ENCODE results near the gene KCNQ2.

Gene KCNQ2

GRCh38 chr20:63352811-63353221, 119.6 kb downstream of the KCNQ2 start:
- no peak overlapping the region for H3K27ac ChIP-seq

GRCh38 chr20:63351811-63352591, 120.5 kb downstream of the KCNQ2 start:
- H3K4me3 ChIP-seq: no peak overlapping the region
- H3K27ac ChIP-seq: no peak overlapping the region

More at GRCh38 chr20:63352811-63353221, 119.6 kb downstream of the KCNQ2 start:
- H3K4me3 ChIP-seq: no peak overlapping the region

GRCh38 chr20:63351326-63351700, 121.1 kb downstream of the KCNQ2 start:
- Histone ChIP-seq H3K4me3 (no peak overlapping the region), H3K27ac (no peak overlapping the region)

GRCh38 chr20:63350597-63351325, 121.7 kb downstream of the KCNQ2 start:
- Histone ChIP-seq H3K4me3 (no peak overlapping the region), H3K27ac (no peak overlapping the region)
